Hypothalamus (tissue), 51 donors: ENCODE data around the gene ZNF543.
"Not testable (repeated sequence)": the region's sequence is repeated elsewhere in the genome, so short reads cannot be mapped to it uniquely, and the experiment has no call there.

Experiments used
- DNase-seq, 51 donors: peaks; one replicate each; lab custom pipeline; 2025; lab: John Stamatoyannopoulos, UW

Gene ZNF543

GRCh38 chr19:57320180-57321084, at the start of gene ZNF543:
Gene ZNF543 (plus strand): TSS chr19:57320472. CDS start chr19:57320854, 382 bp downstream.
- peak; percentile 49 to 97 (median 92) for DNase-seq

GRCh38 chr19:57271280-57271679, 49.0 kb upstream of the ZNF543 start:
- DNase-seq: no peak

- no peak for DNase-seq
These were observed 47.3 kb upstream of the ZNF543 start for GRCh38 chr19:57273014-57273413.

- no peak for DNase-seq
These were observed 43.8 kb upstream of the ZNF543 start for GRCh38 chr19:57276430-57276829.

- DNase-seq: not testable (repeated sequence)
These were observed 41.8 kb upstream of the ZNF543 start for GRCh38 chr19:57278481-57278880.

GRCh38 chr19:57279418-57280164, 40.7 kb upstream of the ZNF543 start:
- peak; percentile 63 to 95 (median 83) for DNase-seq

- peak; percentile 65 to 97 (median 93) for DNase-seq
These were observed 39.9 kb upstream of the ZNF543 start, which contains the start of gene ZNF460 for GRCh38 chr19:57280165-57280961. Gene ZNF460 (plus strand): TSS chr19:57280485. CDS start chr19:57280807, 322 bp downstream.

- no peak for DNase-seq
These were observed 39.3 kb upstream of the ZNF543 start for GRCh38 chr19:57280962-57281400.

- no peak for DNase-seq
These were observed 38.1 kb upstream of the ZNF543 start for GRCh38 chr19:57282011-57282643.

- no peak for DNase-seq
These were observed 31.9 kb upstream of the ZNF543 start for GRCh38 chr19:57288373-57288772.

GRCh38 chr19:57290970-57291369, 29.3 kb upstream of the ZNF543 start:
- no peak for DNase-seq

- no peak for DNase-seq
These were observed 27.7 kb upstream of the ZNF543 start for GRCh38 chr19:57292547-57292946.

GRCh38 chr19:57293719-57294118, 26.6 kb upstream of the ZNF543 start:
- no peak for DNase-seq

GRCh38 chr19:57302020-57302465, 18.2 kb upstream of the ZNF543 start:
- DNase-seq: peak in 5 of 51 donors; percentile 17 to 50 (median 22)

- no peak for DNase-seq
These were observed 17.4 kb upstream of the ZNF543 start for GRCh38 chr19:57302727-57303401.

- no peak for DNase-seq
These were observed 15.2 kb upstream of the ZNF543 start for GRCh38 chr19:57305056-57305455.

GRCh38 chr19:57308514-57308913, 11.8 kb upstream of the ZNF543 start:
- DNase-seq: no peak

- DNase-seq: no peak
These were observed 9.5 kb upstream of the ZNF543 start for GRCh38 chr19:57310792-57311191.

GRCh38 chr19:57314146-57314545, 6.1 kb upstream of the ZNF543 start:
- no peak for DNase-seq
